ENCODE data around the gene CCDC7.

DNA sequence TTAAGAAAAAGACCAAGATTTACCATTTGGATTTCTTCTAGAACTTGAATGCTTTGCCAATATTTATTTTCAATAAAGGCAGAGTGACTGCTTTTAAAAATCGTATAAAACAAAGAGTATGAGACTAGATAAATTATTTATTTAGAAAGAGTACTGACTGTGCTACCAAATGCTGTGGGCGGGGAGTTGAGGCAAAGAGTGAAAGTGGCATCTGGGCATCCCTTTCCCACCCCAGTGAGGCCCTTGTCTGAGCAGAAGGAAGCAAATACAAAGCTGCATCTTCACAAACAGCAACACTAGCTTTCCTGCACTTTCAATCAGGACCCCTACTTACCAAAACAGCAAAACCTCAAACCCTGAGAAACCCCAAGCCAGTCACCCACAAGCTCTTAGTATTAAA, 477.2 kb downstream of the CCDC7 start:
- TF ChIP-seq, protein P1, sequence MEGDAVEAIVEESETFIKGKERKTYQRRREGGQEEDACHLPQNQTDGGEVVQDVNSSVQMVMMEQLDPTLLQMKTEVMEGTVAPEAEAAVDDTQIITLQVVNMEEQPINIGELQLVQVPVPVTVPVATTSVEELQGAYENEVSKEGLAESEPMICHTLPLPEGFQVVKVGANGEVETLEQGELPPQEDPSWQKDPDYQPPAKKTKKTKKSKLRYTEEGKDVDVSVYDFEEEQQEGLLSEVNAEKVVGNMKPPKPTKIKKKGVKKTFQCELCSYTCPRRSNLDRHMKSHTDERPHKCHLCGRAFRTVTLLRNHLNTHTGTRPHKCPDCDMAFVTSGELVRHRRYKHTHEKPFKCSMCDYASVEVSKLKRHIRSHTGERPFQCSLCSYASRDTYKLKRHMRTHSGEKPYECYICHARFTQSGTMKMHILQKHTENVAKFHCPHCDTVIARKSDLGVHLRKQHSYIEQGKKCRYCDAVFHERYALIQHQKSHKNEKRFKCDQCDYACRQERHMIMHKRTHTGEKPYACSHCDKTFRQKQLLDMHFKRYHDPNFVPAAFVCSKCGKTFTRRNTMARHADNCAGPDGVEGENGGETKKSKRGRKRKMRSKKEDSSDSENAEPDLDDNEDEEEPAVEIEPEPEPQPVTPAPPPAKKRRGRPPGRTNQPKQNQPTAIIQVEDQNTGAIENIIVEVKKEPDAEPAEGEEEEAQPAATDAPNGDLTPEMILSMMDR (IDR thresholded peaks at IDR 0.05), result no peak
- TF ChIP-seq POLR2A (IDR thresholded peaks at IDR 0.05; ENCODE audit: low read depth) (no peak), POLR2AphosphoS5 (IDR thresholded peaks at IDR 0.05) (no peak)

Measured in esophagus muscularis mucosa (tissue), 3 donors.